Ishikawa (cell line): ENCODE results near the gene TMEM178B.

Experiments
- CEBPB ChIP-seq: IDR thresholded peaks from 2 replicates; pipeline ENCODE4 v1.6.1; 2012
- CREB1 ChIP-seq: IDR thresholded peaks from 2 replicates; pipeline ENCODE4 v1.6.1; 2012; ENCODE audit warnings: low read depth
- EGR1 ChIP-seq: IDR thresholded peaks from 2 replicates; pipeline ENCODE4 v1.6.1; 2012
- EP300 ChIP-seq: IDR thresholded peaks from 2 replicates; pipeline ENCODE4 v1.6.1; 2012; ENCODE audit warnings: borderline replicate concordance
- FOXM1 ChIP-seq: IDR thresholded peaks from 2 replicates; pipeline ENCODE4 v1.6.1; 2012; ENCODE audit warnings: low read depth, borderline replicate concordance
- NFIC ChIP-seq: IDR thresholded peaks from 2 replicates; pipeline ENCODE4 v1.6.1; 2012
- RAD21 ChIP-seq: IDR thresholded peaks from 2 replicates; pipeline ENCODE4 v1.6.1; 2012; ENCODE audit warnings: low read depth
- TAF1 ChIP-seq: IDR thresholded peaks from 2 replicates; pipeline ENCODE4 v1.6.1; 2012; ENCODE audit warnings: low read depth, mild to moderate bottlenecking
- TCF12 ChIP-seq: IDR thresholded peaks from 2 replicates; pipeline ENCODE4 v1.6.1; 2012; ENCODE audit warnings: low read depth
- TEAD4 ChIP-seq: IDR thresholded peaks from 2 replicates; pipeline ENCODE4 v1.6.1; 2012
- YY1 ChIP-seq: IDR thresholded peaks from 2 replicates; pipeline ENCODE4 v1.6.1; 2012; ENCODE audit warnings: low read depth
- ZBTB7A ChIP-seq: IDR thresholded peaks from 2 replicates; pipeline ENCODE4 v1.6.1; 2012; ENCODE audit warnings: low read depth
- TF ChIP-seq, protein P1 (sequence below): IDR thresholded peaks from 2 replicates; pipeline ENCODE4 v1.6.1; 2012
- TF ChIP-seq, protein P2 (sequence below): IDR thresholded peaks from 2 replicates; pipeline ENCODE4 v1.6.1; 2012
- TF ChIP-seq, protein P3 (sequence below): IDR thresholded peaks from 2 replicates; pipeline ENCODE4 v1.6.1; 2012; ENCODE audit warnings: low read depth, mild to moderate bottlenecking

Gene TMEM178B

DNA sequence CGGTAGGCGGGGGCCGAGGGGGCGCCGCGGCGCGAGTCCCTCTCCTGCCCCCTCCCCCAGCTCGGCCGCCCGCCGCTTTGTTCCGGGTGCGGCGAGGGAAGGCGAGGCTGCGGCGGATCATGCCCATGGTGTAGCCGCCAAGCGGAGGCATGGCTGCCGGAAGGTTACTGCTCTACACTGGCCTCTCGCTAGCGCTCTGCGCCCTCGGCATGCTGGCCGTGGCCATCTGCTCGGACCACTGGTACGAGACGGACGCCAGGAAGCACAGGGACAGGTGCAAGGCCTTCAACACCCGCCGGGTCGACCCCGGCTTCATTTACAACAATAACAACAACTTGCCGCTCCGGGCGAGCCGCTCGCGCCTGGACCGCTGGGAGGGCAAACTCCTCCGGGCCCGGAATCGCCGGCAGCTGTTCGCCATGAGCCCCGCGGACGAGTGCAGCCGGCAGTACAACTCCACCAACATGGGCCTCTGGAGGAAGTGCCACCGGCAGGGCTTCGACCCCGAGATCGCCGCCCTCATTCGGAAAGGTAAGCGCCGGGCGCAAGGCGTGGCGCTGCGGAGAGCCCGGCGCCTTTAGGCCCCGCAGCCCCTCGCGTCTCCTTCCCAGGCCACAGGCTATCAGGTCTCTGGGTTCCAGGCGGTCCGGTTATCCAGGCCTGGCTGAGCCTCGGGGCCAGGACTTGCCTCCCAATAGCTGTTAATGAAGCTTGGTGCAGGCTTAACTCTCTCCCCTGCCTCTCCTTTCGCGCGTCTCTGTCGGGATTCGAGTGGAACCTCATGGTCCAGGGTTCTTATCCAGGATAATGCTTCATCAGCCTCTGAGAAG is 513 bp downstream of the TMEM178B start:
- TF ChIP-seq YY1 = 0 out of 2 replicates have a peak, but pooled peaks have one; percentile 29
- TF ChIP-seq TEAD4 = no peak
- no peak for TF ChIP-seq RAD21
- TF ChIP-seq, protein P1, sequence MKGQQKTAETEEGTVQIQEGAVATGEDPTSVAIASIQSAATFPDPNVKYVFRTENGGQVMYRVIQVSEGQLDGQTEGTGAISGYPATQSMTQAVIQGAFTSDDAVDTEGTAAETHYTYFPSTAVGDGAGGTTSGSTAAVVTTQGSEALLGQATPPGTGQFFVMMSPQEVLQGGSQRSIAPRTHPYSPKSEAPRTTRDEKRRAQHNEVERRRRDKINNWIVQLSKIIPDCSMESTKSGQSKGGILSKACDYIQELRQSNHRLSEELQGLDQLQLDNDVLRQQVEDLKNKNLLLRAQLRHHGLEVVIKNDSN = no peak
- TF ChIP-seq, protein P2, sequence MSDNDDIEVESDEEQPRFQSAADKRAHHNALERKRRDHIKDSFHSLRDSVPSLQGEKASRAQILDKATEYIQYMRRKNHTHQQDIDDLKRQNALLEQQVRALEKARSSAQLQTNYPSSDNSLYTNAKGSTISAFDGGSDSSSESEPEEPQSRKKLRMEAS = no peak
- TF ChIP-seq TCF12 = no peak
- TF ChIP-seq CREB1 = no peak
- TF ChIP-seq, protein P3, sequence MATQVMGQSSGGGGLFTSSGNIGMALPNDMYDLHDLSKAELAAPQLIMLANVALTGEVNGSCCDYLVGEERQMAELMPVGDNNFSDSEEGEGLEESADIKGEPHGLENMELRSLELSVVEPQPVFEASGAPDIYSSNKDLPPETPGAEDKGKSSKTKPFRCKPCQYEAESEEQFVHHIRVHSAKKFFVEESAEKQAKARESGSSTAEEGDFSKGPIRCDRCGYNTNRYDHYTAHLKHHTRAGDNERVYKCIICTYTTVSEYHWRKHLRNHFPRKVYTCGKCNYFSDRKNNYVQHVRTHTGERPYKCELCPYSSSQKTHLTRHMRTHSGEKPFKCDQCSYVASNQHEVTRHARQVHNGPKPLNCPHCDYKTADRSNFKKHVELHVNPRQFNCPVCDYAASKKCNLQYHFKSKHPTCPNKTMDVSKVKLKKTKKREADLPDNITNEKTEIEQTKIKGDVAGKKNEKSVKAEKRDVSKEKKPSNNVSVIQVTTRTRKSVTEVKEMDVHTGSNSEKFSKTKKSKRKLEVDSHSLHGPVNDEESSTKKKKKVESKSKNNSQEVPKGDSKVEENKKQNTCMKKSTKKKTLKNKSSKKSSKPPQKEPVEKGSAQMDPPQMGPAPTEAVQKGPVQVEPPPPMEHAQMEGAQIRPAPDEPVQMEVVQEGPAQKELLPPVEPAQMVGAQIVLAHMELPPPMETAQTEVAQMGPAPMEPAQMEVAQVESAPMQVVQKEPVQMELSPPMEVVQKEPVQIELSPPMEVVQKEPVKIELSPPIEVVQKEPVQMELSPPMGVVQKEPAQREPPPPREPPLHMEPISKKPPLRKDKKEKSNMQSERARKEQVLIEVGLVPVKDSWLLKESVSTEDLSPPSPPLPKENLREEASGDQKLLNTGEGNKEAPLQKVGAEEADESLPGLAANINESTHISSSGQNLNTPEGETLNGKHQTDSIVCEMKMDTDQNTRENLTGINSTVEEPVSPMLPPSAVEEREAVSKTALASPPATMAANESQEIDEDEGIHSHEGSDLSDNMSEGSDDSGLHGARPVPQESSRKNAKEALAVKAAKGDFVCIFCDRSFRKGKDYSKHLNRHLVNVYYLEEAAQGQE = no peak

DNA sequence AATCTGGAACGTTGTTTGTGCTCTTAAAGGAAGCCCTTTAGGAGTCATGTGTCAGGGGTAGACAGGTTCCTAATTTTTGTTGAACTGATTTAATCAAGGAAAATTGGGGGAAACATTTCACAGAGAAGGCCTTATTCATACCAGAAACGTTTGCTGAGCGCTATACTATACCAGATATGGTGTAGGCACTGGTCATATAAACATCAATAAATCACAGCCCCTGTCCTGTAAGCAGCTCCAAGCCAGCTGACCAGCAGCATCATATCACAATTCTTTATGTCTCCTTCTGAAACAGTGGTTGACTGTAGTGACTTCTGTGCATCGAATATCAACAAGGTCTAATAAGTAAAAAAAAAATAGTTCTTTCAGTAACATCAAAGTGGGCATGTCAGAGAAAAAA is 1.1 kb downstream of the TMEM178B start:
- no peak for TF ChIP-seq NFIC
- TF ChIP-seq, protein P3 = no peak

DNA sequence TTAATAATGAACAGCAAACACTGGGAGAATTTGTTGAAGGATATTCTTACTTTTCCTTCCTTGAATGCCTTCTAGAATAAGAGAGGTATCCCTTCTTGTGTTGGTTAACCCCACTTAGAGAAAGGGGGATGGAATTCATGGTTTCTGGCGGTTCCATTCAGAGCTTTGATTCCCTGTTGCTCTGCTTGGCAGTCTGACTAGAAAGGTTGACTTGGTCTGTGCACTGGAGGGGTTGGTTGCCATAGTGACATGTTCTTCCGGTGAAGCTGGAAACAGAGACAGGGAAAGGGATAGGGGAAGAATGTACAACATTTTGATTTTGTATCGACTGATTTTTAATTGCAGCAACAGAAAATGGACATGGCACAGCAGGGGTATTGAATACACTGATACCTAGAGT is 2.5 kb downstream of the TMEM178B start:
- no peak for TF ChIP-seq RAD21
- no peak for TF ChIP-seq CEBPB
- TF ChIP-seq ZBTB7A = no peak
- TF ChIP-seq, protein P2 = no peak
- TF ChIP-seq TAF1 = no peak
- TF ChIP-seq CREB1 = no peak
- no peak for TF ChIP-seq YY1
- no peak for TF ChIP-seq TEAD4
- TF ChIP-seq FOXM1 = no peak
- no peak for TF ChIP-seq EGR1
- TF ChIP-seq, protein P3 = no peak
- TF ChIP-seq NFIC = no peak
- no peak for TF ChIP-seq TCF12
- TF ChIP-seq, protein P1 = no peak

DNA sequence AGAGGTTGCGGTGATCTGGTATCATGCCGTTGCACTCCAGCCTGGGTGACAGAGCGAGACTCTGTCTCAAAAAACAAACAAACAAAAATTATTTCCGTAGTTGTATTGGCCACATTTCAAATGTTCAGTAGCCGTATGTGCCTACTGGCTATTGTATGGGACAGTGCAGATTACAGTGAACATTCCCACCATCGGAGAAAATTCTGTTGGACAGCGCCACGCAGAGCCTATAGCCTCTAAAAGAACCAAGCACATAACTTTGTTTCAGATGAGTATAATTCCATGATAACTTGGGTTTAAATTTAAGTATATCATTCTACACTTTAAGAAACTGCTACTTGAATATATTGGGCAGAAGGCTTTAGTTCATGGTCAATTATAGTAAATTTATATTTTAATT is 5.4 kb downstream of the TMEM178B start:
- no peak for TF ChIP-seq TEAD4
- no peak for TF ChIP-seq YY1
- no peak for TF ChIP-seq EP300
- TF ChIP-seq CEBPB = no peak
- peak; percentile 20; the same call in 1 of the 2 replicates for TF ChIP-seq RAD21
- no peak for TF ChIP-seq TAF1
- TF ChIP-seq, protein P1 = no peak
- TF ChIP-seq ZBTB7A = no peak
- TF ChIP-seq NFIC = no peak
- TF ChIP-seq TCF12 = no peak
- no peak for TF ChIP-seq FOXM1
- TF ChIP-seq EGR1 = no peak
- TF ChIP-seq, protein P3 = peak; percentile 76
- TF ChIP-seq, protein P2 = no peak
- TF ChIP-seq CREB1 = no peak
